Measurements from ENCODE around the gene ZNF689. TPM values are rescaled to one million over a fixed set of nuclear protein-coding genes. Genes with fewer than 3 reads are reported as not detected.

ZNF689 gene
- total RNA-seq, 1 donor from 2014 or later = 24.5 TPM

- Mint-ChIP-seq H3K4me3 (ENCODE audit: low read depth) (peak overlapping the region; percentile 97), H3K27me3 (peaks cover 3% of the 10 kb centered on the region), H3K4me1 (ENCODE audit: low read depth) (peaks cover 11% of the 10 kb centered on the region), H3K9me3 (ENCODE audit: low read depth) (no peaks in the 10 kb centered on the region), H3K27ac (peak overlapping the region; percentile 98), H3K36me3 (ENCODE audit: insufficient read depth) (peaks cover 9% of the 10 kb centered on the region)
- peak; percentile 58 for DNase-seq (ENCODE audit: low spot score, unreplicated experiment)
- TF ChIP-seq CTCF (IDR thresholded peaks at IDR 0.05; ENCODE audit: unreplicated experiment) = peak; percentile 81
These were observed 41.2 kb upstream of the ZNF689 start for GRCh38 chr16:30651124-30652004.

GRCh38 chr16:30650369-30651123, 40.4 kb upstream of the ZNF689 start, which contains the start of gene PRR14:
PRR14 (plus strand) TSS chr16:30650960; CDS start chr16:30651646, 686 bp downstream.
- peak; percentile 33 for TF ChIP-seq CTCF (IDR thresholded peaks at IDR 0.05; ENCODE audit: unreplicated experiment)
- Mint-ChIP-seq H3K27ac (peak within 1 kb of the TSS; percentile 98), H3K36me3 (ENCODE audit: insufficient read depth) (peaks cover 5% of the 10 kb centered on the region)

GRCh38 chr16:30649725-30650368, 39.7 kb upstream of the ZNF689 start:
- TF ChIP-seq CTCF (IDR thresholded peaks at IDR 0.05; ENCODE audit: unreplicated experiment) = no peak
- Mint-ChIP-seq H3K27me3 (peaks cover 7% of the 10 kb centered on the region), H3K36me3 (ENCODE audit: insufficient read depth) (peaks cover 3% of the 10 kb centered on the region), H3K9me3 (ENCODE audit: low read depth) (no peaks in the 10 kb centered on the region), H3K4me1 (ENCODE audit: low read depth) (peaks cover 11% of the 10 kb centered on the region), H3K27ac (peak overlapping the region; percentile 98), H3K4me3 (ENCODE audit: low read depth) (peak overlapping the region; percentile 97)
- no peak for DNase-seq (ENCODE audit: low spot score, unreplicated experiment)

More at GRCh38 chr16:30650369-30651123, 40.4 kb upstream of the ZNF689 start, which contains the start of gene PRR14:
- Mint-ChIP-seq H3K4me3 (ENCODE audit: low read depth) (peak within 1 kb of the TSS; percentile 97), H3K4me1 (ENCODE audit: low read depth) (peaks cover 11% of the 10 kb centered on the region), H3K9me3 (ENCODE audit: low read depth) (no peaks in the 10 kb centered on the region), H3K27me3 (peaks cover 5% of the 10 kb centered on the region)
- peak; percentile 93 for DNase-seq (ENCODE audit: low spot score, unreplicated experiment)

GRCh38 chr16:30647274-30647571, 37.0 kb upstream of the ZNF689 start:
- Mint-ChIP-seq H3K27me3 (peaks cover 7% of the 10 kb centered on the region), H3K4me1 (ENCODE audit: low read depth) (peaks cover 8% of the 10 kb centered on the region), H3K27ac (no peak overlapping the region), H3K4me3 (ENCODE audit: low read depth) (no peak overlapping the region), H3K36me3 (ENCODE audit: insufficient read depth) (no peaks in the 10 kb centered on the region), H3K9me3 (ENCODE audit: low read depth) (no peaks in the 10 kb centered on the region)
- TF ChIP-seq CTCF (IDR thresholded peaks at IDR 0.05; ENCODE audit: unreplicated experiment) = no peak
- no peak for DNase-seq (ENCODE audit: low spot score, unreplicated experiment)

GRCh38 chr16:30645727-30646126, 35.5 kb upstream of the ZNF689 start:
- Mint-ChIP-seq H3K4me1 (ENCODE audit: low read depth) (no peaks in the 10 kb centered on the region), H3K4me3 (ENCODE audit: low read depth) (no peak overlapping the region), H3K27ac (no peak overlapping the region)

More at GRCh38 chr16:30645727-30646126, 35.5 kb upstream of the ZNF689 start:
- no peak for TF ChIP-seq CTCF (IDR thresholded peaks at IDR 0.05; ENCODE audit: unreplicated experiment)
- Mint-ChIP-seq H3K9me3 (ENCODE audit: low read depth) (no peaks in the 10 kb centered on the region), H3K36me3 (ENCODE audit: insufficient read depth) (no peaks in the 10 kb centered on the region), H3K27me3 (peaks cover 7% of the 10 kb centered on the region)
- no peak for DNase-seq (ENCODE audit: low spot score, unreplicated experiment)

All from progenitor cell of endocrine pancreas (in vitro differentiated cells).